Loucy (cell line): Measurements from ENCODE around the gene HEG1.

Source experiments
- H2AFZ ChIP-seq: fragments of 200-600 bp; sonication (generic); 2 replicates; pipeline ENCODE4 v1.6.0; 2016; ENCODE audit warnings: antibody characterized with exemption, mild to moderate bottlenecking, low read length, moderate library complexity
- H3F3A ChIP-seq: fragments of 200-600 bp; 2 replicates; pipeline ENCODE4 v1.6.0; 2016; ENCODE audit warnings: antibody characterized with exemption, low read depth, mild to moderate bottlenecking
- H3K27me3 ChIP-seq: fragments of 200-600 bp; sonication (generic); 2 replicates; pipeline ENCODE4 v1.6.1; 2014; ENCODE audit warnings: low read length, mild to moderate bottlenecking; ENCODE audit not compliant: insufficient read depth, poor library complexity, severe bottlenecking
- H3K36me3 ChIP-seq: fragments of 200-600 bp; sonication (generic); 2 replicates; pipeline ENCODE4 v1.6.1; 2016; ENCODE audit warnings: low read length; ENCODE audit not compliant: insufficient read depth
- H3K4me1 ChIP-seq: fragments of 200-600 bp; sonication (generic); 2 replicates; pipeline ENCODE4 v1.5.1; 2014; ENCODE audit warnings: low read length, mild to moderate bottlenecking; ENCODE audit not compliant: insufficient read depth, poor library complexity, severe bottlenecking
- H3K4me2 ChIP-seq: fragments of 200-600 bp; sonication (generic); 2 replicates; pipeline ENCODE4 v1.6.0; 2014; ENCODE audit warnings: antibody characterized with exemption, low read length, low read depth, mild to moderate bottlenecking; ENCODE audit not compliant: poor library complexity, severe bottlenecking
- H3K4me3 ChIP-seq: fragments of 200-600 bp; sonication (generic); 2 replicates; pipeline ENCODE4 v1.5.1; 2014; ENCODE audit warnings: low read length, mild to moderate bottlenecking, mixed read lengths; ENCODE audit not compliant: poor library complexity, severe bottlenecking
- H3K79me2 ChIP-seq: fragments of 200-600 bp; sonication (generic); 2 replicates; pipeline ENCODE4 v1.6.1; 2014; ENCODE audit warnings: low read length; ENCODE audit not compliant: insufficient read depth
- H3K9ac ChIP-seq: fragments of 200-600 bp; sonication (generic); 2 replicates; pipeline ENCODE4 v1.6.0; 2014; ENCODE audit warnings: mild to moderate bottlenecking, low read depth, low read length, moderate library complexity; ENCODE audit not compliant: poor library complexity, severe bottlenecking
- H3K9me2 ChIP-seq: fragments of 200-600 bp; sonication (generic); replicated peaks from 2 replicates; pipeline ENCODE4 v1.6.1; 2016; ENCODE audit warnings: low read depth, low read length, mixed read lengths
- H3K9me3 ChIP-seq: fragments of 200-600 bp; sonication (generic); 2 replicates; pipeline ENCODE4 v1.6.1; 2014; ENCODE audit warnings: mild to moderate bottlenecking, antibody characterized with exemption, low read length, low read depth; ENCODE audit not compliant: insufficient read depth
- H4K20me1 ChIP-seq: fragments of 200-600 bp; sonication (generic); 2 replicates; pipeline ENCODE4 v1.6.0; 2014; ENCODE audit warnings: antibody characterized with exemption, low read length, mild to moderate bottlenecking; ENCODE audit not compliant: insufficient read depth, poor library complexity, severe bottlenecking
- EZH2phosphoT487 ChIP-seq: fragments of 200-600 bp; IDR thresholded peaks from 2 replicates; pipeline ENCODE4 v1.6.1; 2018; ENCODE audit warnings: antibody characterized with exemption, mild to moderate bottlenecking, moderate library complexity, borderline replicate concordance
- TF ChIP-seq, protein P1 (sequence below): fragments of 200-600 bp; sonication (generic); conservative IDR thresholded peaks from 2 replicates; pipeline ENCODE4 v1.5.1; 2014; ENCODE audit warnings: mild to moderate bottlenecking, antibody characterized with exemption, low read length

HEG1 gene

DNA sequence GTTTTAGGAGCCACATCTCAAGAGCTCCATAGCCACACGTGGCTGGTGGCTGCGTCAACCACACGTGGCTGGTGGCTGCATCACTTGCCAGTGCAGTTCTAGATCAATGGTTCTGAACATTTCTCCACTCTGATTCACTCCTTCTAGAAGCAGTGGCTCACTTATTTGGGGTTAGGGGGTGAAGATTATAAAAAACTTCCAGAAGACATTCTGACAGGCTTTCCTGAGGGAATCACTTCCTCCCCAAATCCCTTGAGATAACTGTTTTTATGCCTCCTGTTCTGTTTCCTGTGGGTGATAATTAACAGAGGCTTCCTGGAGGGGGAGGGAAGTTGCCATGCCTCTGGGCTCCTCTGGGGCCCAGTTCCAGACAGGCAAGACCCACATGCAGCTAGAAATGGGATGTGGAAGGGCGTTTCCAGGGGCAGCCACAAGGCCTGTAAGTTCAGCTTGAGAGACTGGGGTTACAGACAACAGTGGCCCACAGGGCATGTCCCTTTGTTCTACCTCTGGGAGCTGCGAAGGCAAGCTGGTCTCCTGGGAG lies 23.6 kb downstream of the HEG1 start:
- TF ChIP-seq EZH2phosphoT487 = no peak
- TF ChIP-seq, protein P1, sequence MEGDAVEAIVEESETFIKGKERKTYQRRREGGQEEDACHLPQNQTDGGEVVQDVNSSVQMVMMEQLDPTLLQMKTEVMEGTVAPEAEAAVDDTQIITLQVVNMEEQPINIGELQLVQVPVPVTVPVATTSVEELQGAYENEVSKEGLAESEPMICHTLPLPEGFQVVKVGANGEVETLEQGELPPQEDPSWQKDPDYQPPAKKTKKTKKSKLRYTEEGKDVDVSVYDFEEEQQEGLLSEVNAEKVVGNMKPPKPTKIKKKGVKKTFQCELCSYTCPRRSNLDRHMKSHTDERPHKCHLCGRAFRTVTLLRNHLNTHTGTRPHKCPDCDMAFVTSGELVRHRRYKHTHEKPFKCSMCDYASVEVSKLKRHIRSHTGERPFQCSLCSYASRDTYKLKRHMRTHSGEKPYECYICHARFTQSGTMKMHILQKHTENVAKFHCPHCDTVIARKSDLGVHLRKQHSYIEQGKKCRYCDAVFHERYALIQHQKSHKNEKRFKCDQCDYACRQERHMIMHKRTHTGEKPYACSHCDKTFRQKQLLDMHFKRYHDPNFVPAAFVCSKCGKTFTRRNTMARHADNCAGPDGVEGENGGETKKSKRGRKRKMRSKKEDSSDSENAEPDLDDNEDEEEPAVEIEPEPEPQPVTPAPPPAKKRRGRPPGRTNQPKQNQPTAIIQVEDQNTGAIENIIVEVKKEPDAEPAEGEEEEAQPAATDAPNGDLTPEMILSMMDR = 0 out of 2 replicates have a peak, but pooled peaks have one; percentile 11
- H3K4me3 ChIP-seq = no peak overlapping the region
- peaks cover 9% of the 10 kb centered on the region for H3K4me1 ChIP-seq
- peaks cover 4% of the 10 kb centered on the region; the same call in 1 of the 2 replicates for H3K9me3 ChIP-seq
- H3F3A ChIP-seq = 0 out of 2 replicates have a peak, but pooled peaks cover 3% of the 10 kb centered on the region
- no peaks in the 10 kb centered on the region for H4K20me1 ChIP-seq
- H3K36me3 ChIP-seq = peaks cover 16% of the 10 kb centered on the region; the same call in 1 of the 2 replicates
- no peaks in the 10 kb centered on the region for H3K9me2 ChIP-seq
- no peak overlapping the region for H3K4me2 ChIP-seq
- H2AFZ ChIP-seq = no peak overlapping the region
- no peak overlapping the region for H3K9ac ChIP-seq
- H3K79me2 ChIP-seq = no peaks in the 10 kb centered on the region; the same call in 1 of the 2 replicates
- no peaks in the 10 kb centered on the region for H3K27me3 ChIP-seq

DNA sequence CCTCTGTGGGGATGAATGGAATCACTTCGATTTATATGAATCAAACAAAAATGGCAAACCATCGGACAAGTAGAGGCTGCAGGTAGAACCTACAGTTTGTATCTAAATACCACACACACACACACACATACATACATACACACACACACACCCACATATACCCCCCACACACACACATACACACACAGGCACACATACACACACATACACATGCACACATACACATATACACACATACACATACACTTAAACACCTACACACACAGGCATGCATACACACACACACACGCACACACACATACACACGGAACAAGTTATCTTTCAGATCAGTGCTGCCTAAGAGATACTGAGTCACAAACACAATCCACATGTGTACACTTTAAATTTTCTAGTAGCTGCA lies 24.3 kb downstream of the HEG1 start:
- Histone ChIP-seq H2AFZ (no peak overlapping the region), H4K20me1 (no peaks in the 10 kb centered on the region), H3K4me1 (peaks cover 9% of the 10 kb centered on the region), H3F3A (0 out of 2 replicates have a peak, but pooled peaks cover under 1% of the 10 kb centered on the region), H3K4me2 (no peak overlapping the region), H3K9me2 (no peaks in the 10 kb centered on the region), H3K9me3 (peaks cover 4% of the 10 kb centered on the region; the same call in 1 of the 2 replicates), H3K4me3 (no peak overlapping the region), H3K36me3 (peaks cover 20% of the 10 kb centered on the region; the same call in 1 of the 2 replicates), H3K9ac (no peak overlapping the region), H3K27me3 (no peaks in the 10 kb centered on the region), H3K79me2 (no peaks in the 10 kb centered on the region; the same call in 1 of the 2 replicates)
- TF ChIP-seq EZH2phosphoT487 = no peak
- TF ChIP-seq, protein P1 = no peak

DNA sequence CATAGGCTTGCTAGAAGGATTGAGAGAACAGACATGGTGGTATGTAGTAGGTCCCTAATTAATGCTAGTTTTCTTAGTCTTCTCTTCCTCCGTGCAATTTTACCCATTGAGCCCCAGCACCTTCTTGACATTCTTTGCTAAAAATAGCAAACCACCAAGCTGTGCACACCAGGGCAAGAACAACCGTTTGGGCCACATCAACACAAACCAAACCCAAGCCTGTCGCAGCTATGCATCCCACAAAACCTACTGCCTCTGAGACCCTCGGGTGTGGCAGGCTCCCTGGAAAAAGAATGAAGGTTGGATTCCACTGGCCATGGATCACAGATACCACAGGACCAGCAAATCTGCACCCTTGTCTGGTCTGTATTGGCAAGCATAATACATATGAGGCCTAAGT lies 27.1 kb downstream of the HEG1 start:
- H4K20me1 ChIP-seq = no peaks in the 10 kb centered on the region
- TF ChIP-seq, protein P1 = no peak
- no peak for TF ChIP-seq EZH2phosphoT487
- no peak overlapping the region for H3K4me2 ChIP-seq
- H3K4me3 ChIP-seq = no peak overlapping the region
- no peaks in the 10 kb centered on the region for H3K9me2 ChIP-seq
- no peaks in the 10 kb centered on the region for H3F3A ChIP-seq
- no peaks in the 10 kb centered on the region for H3K9me3 ChIP-seq
- H3K36me3 ChIP-seq = peaks cover 26% of the 10 kb centered on the region; the same call in 1 of the 2 replicates
- H3K4me1 ChIP-seq = peaks cover 9% of the 10 kb centered on the region
- H3K79me2 ChIP-seq = no peaks in the 10 kb centered on the region
- no peak overlapping the region for H3K9ac ChIP-seq
- no peak overlapping the region for H2AFZ ChIP-seq
- H3K27me3 ChIP-seq = no peaks in the 10 kb centered on the region
